Psoas muscle (tissue), 8 donors: ENCODE results near the gene PPRC1. TPM values are rescaled to one million over a fixed set of nuclear protein-coding genes. Genes with fewer than 3 reads are reported as not detected.

Experiments
- ATAC-seq, 4 donors: fragments of 200-7000 bp; cut with Tn5 transposase; one replicate each; pipeline ENCODE4 v1.9.1; 2020; ENCODE audit warnings: moderate library complexity in 3 of 4, mild to moderate bottlenecking in 2 of 4
- DNase-seq, 2 donors: peaks; one replicate each; pipeline ENCODE4 v3.0.0-alpha.2; 2020
- H3K27ac ChIP-seq: fragments of 200-600 bp; one replicate; pipeline ENCODE4 v1.8.0; 2022
- H3K27me3 ChIP-seq, 3 donors: fragments of 200-600 bp in 1 of 3; one replicate each; pipeline versions ENCODE4 v1.6.1 to v1.8.0; 2013 to 2022; ENCODE audit warnings: low read length in 2 of 3, mild to moderate bottlenecking in 2 of 3, moderate library complexity in 1 of 3; ENCODE audit not compliant: insufficient read depth in 3 of 3
- H3K36me3 ChIP-seq, 2 donors: fragments of 200-600 bp in 1 of 2; one replicate each; pipeline versions ENCODE4 v1.6.1 to v1.8.0; 2013 to 2022; ENCODE audit warnings: low read depth in 1 of 2, mild to moderate bottlenecking in 1 of 2, moderate library complexity in 1 of 2; ENCODE audit not compliant: insufficient read depth in 1 of 2
- H3K4me1 ChIP-seq: fragments of 200-600 bp; one replicate; pipeline ENCODE4 v1.8.0; 2022
- H3K4me3 ChIP-seq: fragments of 200-600 bp; one replicate; pipeline ENCODE4 v1.8.0; 2022; ENCODE audit warnings: mild to moderate bottlenecking
- H3K9me3 ChIP-seq: fragments of 200-600 bp; one replicate; pipeline ENCODE4 v1.8.0; 2022
- WGBS, 3 donors: extraction: QIAGEN DNeasy Blood & Tissue Kit; methylation state at CpG; one replicate each; pipeline versions ENCODE4 v1.1.6 to v1.1.7; 2013; 5-methylcytosine and 5-hydroxymethylcytosine counted together
- intact Hi-C, 2 donors: fragments of 100-400 bp; cut with DNase I; formaldehyde crosslinking; loops; one replicate each; pipeline versions ENCODE4 v1.11.0 to v1.14.2; 2022
- polyA plus RNA-seq, 3 donors: library from polyadenylated mRNA; stranded (reverse); fragments of 200-250 nt; gene quantifications; one replicate each; pipeline ENCODE4 v1.2.3, GENCODE V29; 2013
- total RNA-seq, 4 donors: library from RNA; stranded (reverse); fragmentation: NEBNext Ultra II Directional in 2 of 4; extraction: Animal tissue kit (Norgen Biotek cat#: 25700) in 2 of 4; gene quantifications; one replicate each; pipeline versions ENCODE4 v1.2.1 to v1.2.4, GENCODE V29; 2021 to 2023
- TF ChIP-seq, protein P1 (sequence below): fragments of 200-600 bp; IDR thresholded peaks from one replicate; pipeline ENCODE4 v1.8.0; 2022; ENCODE audit warnings: antibody characterized with exemption
- donor health status: healthy with polysubstance abuse.
- donor health status: DM: no; HTN: no; CAD: no; lungs with moderate emphysema.
- donor health status: Bipolar disorder and iron deficiency.
- donor health status: healthy.
- donor health status: DM: yes; HTN: yes; CAD: no.
- donor health status: DM: no; HTN: no; CAD: no.
- donor health status: DM: no; HTN: no; CAD: no.
- donor health status: DM: yes; HTN: yes; CAD: no.

PPRC1 gene
- total and polyA plus RNA-seq, 7 donors = 14.7 to 57.5 (median 27.2) TPM

DNA sequence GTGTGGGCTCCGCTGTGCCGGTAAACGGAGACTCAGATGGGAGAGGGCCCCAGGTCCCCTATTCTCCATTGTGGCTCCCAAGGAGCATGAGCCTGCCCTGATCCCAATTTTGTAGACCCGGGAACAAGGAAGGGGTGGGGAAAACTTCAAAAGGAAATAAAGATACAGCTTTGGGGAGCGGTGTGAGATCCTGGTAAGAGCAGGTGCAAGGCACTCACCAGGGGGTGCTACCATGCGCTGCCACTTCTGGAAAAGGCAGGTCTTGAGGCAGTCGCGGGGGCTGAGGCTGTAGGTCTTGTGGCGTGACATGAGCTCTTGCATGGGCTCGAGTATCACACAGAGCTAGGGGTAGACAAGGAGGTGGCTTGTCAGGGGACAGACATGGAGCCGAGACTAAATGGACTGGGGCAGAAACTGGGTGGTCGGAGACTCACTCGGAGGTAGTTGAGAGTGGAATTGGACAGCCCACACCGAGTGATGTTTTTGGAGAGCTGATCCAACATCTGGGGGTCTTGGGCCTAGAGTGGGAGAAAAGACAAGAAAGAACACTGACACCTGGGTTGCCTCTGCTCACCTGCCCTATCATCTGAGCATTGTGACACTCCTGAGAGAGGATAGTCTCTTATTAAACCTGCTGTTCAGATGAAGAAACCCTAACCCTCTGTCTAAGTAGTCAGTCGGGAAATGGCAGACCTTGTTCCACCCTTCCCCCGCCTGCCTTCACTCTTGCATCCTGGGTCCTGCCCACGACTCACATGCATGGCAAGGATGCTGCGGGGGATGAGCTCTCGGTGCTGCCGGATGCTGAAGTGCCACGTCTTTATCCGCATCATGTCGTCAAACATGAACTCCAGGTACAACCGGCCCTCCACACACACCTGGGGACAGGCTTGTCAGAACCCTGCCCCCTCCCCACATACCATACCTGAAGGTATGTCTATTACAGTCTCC is 23.4 kb upstream of the PPRC1 start:
- WGBS, 3 donors = 89 to 91% (median 89%) methylated on average over 24 of the region's 24 CpGs
- H3K9me3 ChIP-seq = no peaks in the 10 kb centered on the region
- H3K4me3 ChIP-seq = no peak overlapping the region
- TF ChIP-seq, protein P1, sequence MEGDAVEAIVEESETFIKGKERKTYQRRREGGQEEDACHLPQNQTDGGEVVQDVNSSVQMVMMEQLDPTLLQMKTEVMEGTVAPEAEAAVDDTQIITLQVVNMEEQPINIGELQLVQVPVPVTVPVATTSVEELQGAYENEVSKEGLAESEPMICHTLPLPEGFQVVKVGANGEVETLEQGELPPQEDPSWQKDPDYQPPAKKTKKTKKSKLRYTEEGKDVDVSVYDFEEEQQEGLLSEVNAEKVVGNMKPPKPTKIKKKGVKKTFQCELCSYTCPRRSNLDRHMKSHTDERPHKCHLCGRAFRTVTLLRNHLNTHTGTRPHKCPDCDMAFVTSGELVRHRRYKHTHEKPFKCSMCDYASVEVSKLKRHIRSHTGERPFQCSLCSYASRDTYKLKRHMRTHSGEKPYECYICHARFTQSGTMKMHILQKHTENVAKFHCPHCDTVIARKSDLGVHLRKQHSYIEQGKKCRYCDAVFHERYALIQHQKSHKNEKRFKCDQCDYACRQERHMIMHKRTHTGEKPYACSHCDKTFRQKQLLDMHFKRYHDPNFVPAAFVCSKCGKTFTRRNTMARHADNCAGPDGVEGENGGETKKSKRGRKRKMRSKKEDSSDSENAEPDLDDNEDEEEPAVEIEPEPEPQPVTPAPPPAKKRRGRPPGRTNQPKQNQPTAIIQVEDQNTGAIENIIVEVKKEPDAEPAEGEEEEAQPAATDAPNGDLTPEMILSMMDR = no peak
- H3K4me1 ChIP-seq = peaks cover 19% of the 10 kb centered on the region
- no peak overlapping the region for H3K27ac ChIP-seq
- intact Hi-C loops = loop anchor here in 1 of 2 donors (5.0 kb wide), 1 partner anchor 37 kb away; no protein-coding TSS in a partner anchor
- DNase-seq (no peak), ATAC-seq (no peak)
- H3K36me3 ChIP-seq = peaks cover 6 to 53% of the 10 kb centered on the region in 2 donors
- H3K27me3 ChIP-seq = no peaks in the 10 kb centered on the region

DNA sequence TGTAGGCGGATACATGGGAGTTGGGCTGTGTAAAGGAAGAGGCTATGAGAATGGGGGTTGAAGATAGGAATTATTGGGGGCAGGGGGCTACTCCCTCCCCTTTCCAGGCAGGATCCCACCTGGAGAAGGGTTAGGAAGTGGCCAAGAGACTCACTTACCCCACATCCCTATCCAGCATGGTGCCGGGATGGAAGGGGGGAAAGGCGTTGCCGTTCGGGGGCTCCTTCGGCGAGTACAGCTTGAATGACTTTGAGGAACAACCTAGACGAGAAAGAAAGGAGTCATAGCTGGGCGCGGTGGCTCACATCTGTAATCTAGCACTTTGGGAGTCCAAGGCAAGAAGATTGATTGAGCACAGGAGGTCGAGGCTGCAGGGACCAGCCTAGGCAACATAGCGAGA is 21.6 kb upstream of the PPRC1 start:
- DNase-seq (no peak), ATAC-seq (no peak)
- H3K36me3 ChIP-seq = peaks cover 6 to 53% of the 10 kb centered on the region in 2 donors
- H3K9me3 ChIP-seq = no peaks in the 10 kb centered on the region
- no peaks in the 10 kb centered on the region for H3K27me3 ChIP-seq
- H3K4me3 ChIP-seq = no peak overlapping the region
- intact Hi-C loops = no loop called here
- peaks cover 33% of the 10 kb centered on the region for H3K4me1 ChIP-seq
- 86 to 94% (median 88%) methylated on average over 12 of the region's 12 CpGs for whole genome bisulfite sequencing, 3 donors
- no peak overlapping the region for H3K27ac ChIP-seq
- TF ChIP-seq, protein P1 = no peak

DNA sequence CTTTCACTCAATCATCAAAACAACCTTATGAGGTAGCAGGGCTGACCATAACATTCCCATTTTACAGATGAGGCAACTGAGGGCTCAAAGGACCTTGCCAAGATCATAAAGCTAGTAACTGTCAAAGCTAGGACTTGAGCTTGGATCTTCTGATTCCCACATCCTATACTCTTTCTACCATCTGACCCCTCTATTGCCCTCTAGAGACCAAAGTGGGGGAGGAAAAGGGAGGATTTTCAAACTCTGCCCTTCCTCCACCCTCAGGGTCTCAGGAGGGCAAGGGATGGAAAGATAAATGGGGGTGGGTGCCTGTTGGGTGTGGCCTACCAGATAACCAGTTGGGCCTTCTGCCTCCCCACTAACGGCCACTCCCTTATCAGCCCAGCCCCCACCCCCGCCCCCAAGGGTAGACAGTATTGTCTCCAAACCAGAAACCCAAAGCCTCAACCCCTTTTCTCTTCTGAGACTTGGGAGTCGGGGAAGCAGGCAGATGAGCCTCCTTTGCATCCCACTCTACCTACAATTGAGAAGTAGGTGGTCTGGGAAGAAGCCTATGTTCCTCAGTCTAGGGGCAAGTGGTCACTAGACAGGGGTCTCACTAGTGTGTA is 20.5 kb upstream of the PPRC1 start:
- Histone ChIP-seq H3K9me3 (no peaks in the 10 kb centered on the region), H3K4me3 (no peak overlapping the region), H3K27me3 (no peaks in the 10 kb centered on the region), H3K27ac (no peak overlapping the region), H3K4me1 (peaks cover 43% of the 10 kb centered on the region), H3K36me3 (peaks cover 6 to 46% of the 10 kb centered on the region in 2 donors)
- ATAC-seq = no peak
- intact Hi-C loops = no loop called here
- DNase-seq = no peak
- TF ChIP-seq, protein P1 = no peak
- 70 to 74% (median 72%) methylated on average over 3 of the region's 3 CpGs for WGBS, 3 donors

DNA sequence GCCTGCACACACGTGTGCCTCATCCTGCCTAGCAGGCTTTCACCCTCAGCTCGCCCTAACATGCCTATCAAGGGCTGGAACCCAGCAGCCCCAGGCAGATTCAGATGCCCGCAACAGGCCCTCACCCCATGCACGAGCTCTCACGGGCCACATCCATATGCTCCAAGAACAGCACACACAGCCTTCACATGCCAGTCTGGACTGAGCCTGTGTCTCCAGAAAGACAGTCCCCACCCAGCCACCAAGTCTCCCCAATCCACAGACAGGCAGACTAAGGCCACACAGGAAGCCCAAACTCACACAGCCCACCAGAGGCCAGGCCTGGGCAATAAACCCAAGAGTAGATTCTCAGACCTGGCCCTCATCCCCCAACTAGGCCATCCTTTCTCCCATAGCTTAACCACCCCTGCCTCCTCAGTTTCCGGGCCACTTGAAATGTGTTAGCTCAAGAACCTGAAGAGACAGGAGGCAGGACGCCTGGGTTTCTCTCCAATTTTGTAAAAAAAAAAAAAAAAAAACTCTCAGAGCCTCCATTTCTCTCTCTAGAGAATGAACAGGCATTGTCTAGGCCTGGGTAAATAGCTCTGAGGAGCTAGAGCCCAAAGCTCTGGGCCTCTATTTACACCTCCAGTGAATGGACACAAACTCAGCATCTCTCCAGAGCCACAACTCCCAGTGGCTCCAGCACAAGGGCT is 19.4 kb upstream of the PPRC1 start:
- Histone ChIP-seq H3K4me1 (peaks cover 54% of the 10 kb centered on the region), H3K4me3 (peak overlapping the region; percentile 83), H3K9me3 (no peaks in the 10 kb centered on the region), H3K27me3 (no peaks in the 10 kb centered on the region), H3K27ac (peak overlapping the region; percentile 92), H3K36me3 (peaks cover 6 to 35% of the 10 kb centered on the region in 2 donors)
- TF ChIP-seq, protein P1 = no peak
- WGBS, 3 donors = 62 to 72% (median 68%) methylated on average over 7 of the region's 7 CpGs
- intact Hi-C loops = no loop called here
- no peak for ATAC-seq
- DNase-seq = no peak
